Neutrophil (primary cell): ENCODE data around the gene ATP8A1.

ENCODE experiments used
- H3K27ac ChIP-seq: fragments of 200-600 bp; sonication (generic); 2 replicates; pipeline ENCODE4 v1.5.1; 2016; ENCODE audit warnings: mild to moderate bottlenecking, moderate library complexity
- H3K27me3 ChIP-seq: fragments of 200-600 bp; sonication (generic); 2 replicates; pipeline ENCODE4 v1.6.0; 2016; ENCODE audit warnings: mild to moderate bottlenecking
- H3K36me3 ChIP-seq: fragments of 200-600 bp; sonication (generic); 2 replicates; pipeline ENCODE4 v1.5.1; 2017
- H3K4me1 ChIP-seq, 2 experiments: fragments of 200-600 bp in 1 of 2; sonication (generic) in 1 of 2; 1 replicate in 1 of 2; 2 replicates in 1 of 2; pipeline versions ENCODE4 v1.5.1 to v1.6.1; 2013 to 2016; ENCODE audit warnings: low read depth in 1 of 2, low read length in 1 of 2, mild to moderate bottlenecking in 1 of 2, moderate library complexity in 1 of 2; ENCODE audit not compliant: control insufficient read depth in 1 of 2, insufficient read depth in 1 of 2
- H3K4me3 ChIP-seq, 2 experiments: fragments of 200-600 bp in 1 of 2; sonication (generic) in 1 of 2; 1 replicate in 1 of 2; 2 replicates in 1 of 2; pipeline ENCODE4 v1.5.1; 2013 to 2016; ENCODE audit warnings: low read depth in 1 of 2, low read length in 1 of 2, mild to moderate bottlenecking in 1 of 2, moderate library complexity in 1 of 2
- H3K9me3 ChIP-seq: fragments of 200-600 bp; sonication (generic); 2 replicates; pipeline ENCODE4 v1.5.1; 2016
- TF ChIP-seq, protein P1 (sequence below): fragments of 200-600 bp; sonication (generic); IDR thresholded peaks from 2 replicates; pipeline ENCODE4 v1.5.1; 2016; ENCODE audit warnings: antibody characterized with exemption

The ATP8A1 gene

DNA sequence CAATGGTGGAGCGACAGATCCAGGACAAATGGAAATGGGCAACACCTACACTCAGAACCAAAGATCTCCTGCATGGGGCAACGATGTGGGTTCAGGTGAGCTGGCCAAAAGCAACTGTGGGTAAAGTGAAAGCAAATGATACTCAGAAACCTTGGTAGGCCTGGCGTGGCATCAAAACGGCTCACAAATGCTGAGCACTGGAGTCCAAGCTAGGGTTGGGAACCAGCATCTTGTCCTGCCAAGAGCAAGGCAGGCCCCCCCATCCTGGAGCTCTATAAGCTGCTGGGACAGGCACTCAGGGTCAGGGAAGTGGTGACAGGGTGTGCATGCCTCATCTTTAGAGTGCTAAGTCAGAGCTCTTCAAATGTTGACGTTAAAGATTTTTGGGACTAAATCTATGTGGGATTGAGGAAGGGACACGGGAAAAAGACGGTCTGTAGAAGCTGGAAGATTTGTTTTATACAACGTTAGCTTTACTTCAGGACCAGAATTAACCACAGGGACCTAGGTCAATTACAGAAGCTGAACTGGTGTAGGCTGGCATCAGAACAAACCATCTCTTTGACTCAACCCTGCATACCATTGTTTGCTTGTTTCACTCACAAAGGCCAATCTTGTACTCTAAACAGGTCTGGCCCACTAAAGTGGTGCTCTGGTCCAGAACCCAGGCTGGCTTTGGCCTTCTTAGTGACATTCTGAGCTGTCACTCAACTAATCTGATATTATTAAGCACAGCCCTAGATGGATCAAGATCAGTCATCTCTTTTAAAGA lies 10.7 kb downstream of the ATP8A1 start:
- Histone ChIP-seq H3K27me3 (no peaks in the 10 kb centered on the region), H3K36me3 (no peaks in the 10 kb centered on the region), H3K4me1 (no peaks in the 10 kb centered on the region), H3K9me3 (no peaks in the 10 kb centered on the region), H3K4me3 (no peak overlapping the region), H3K27ac (no peak overlapping the region)
- TF ChIP-seq, protein P1, sequence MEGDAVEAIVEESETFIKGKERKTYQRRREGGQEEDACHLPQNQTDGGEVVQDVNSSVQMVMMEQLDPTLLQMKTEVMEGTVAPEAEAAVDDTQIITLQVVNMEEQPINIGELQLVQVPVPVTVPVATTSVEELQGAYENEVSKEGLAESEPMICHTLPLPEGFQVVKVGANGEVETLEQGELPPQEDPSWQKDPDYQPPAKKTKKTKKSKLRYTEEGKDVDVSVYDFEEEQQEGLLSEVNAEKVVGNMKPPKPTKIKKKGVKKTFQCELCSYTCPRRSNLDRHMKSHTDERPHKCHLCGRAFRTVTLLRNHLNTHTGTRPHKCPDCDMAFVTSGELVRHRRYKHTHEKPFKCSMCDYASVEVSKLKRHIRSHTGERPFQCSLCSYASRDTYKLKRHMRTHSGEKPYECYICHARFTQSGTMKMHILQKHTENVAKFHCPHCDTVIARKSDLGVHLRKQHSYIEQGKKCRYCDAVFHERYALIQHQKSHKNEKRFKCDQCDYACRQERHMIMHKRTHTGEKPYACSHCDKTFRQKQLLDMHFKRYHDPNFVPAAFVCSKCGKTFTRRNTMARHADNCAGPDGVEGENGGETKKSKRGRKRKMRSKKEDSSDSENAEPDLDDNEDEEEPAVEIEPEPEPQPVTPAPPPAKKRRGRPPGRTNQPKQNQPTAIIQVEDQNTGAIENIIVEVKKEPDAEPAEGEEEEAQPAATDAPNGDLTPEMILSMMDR = no peak

DNA sequence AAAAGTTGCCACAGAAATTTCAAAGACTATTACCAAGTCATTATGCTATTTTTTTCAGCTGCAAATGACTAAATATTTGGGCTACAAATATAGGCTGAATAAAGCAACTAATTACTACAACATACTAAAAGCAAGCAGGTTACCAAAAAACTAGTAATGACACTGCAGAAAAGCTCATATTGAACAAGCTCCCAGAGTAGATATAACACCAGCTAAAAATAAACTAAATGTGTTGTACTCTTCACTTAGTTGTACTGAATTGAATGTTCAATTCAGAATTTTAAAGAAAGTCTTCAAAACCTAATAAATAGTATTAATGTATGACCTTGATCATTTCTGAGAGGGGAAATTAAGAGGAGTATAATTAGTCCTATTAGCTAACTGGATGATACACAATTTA lies 12.0 kb downstream of the ATP8A1 start:
- TF ChIP-seq, protein P1 = no peak
- Histone ChIP-seq H3K27me3 (no peaks in the 10 kb centered on the region), H3K4me1 (peaks cover 0 to 3% of the 10 kb centered on the region in 2 experiments)

DNA sequence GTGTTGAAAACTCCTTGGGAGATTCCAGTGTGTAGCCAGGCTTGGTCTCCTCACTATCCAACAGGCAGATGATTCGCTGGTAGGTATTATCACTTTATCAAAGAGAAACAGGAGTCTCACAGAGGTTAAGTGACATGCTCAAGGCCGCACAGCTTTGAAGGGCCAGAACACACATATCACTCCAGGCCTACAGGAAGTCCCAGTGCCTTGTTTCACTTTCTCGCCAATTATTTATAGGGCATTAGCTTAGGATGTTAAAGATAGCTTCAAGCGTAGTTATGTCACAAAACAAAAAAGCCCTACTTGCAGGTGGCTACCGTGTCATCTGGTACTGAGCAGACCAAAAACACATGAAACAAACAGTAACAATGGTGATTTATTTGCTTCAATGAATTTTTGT lies 13.2 kb downstream of the ATP8A1 start:
- H3K4me1 ChIP-seq = peaks cover 7% of the 10 kb centered on the region in 2 experiments
- no peak overlapping the region for H3K27ac ChIP-seq
- TF ChIP-seq, protein P1 = no peak
- H3K36me3 ChIP-seq = no peaks in the 10 kb centered on the region
- H3K4me3 ChIP-seq = no peak overlapping the region
- no peaks in the 10 kb centered on the region for H3K9me3 ChIP-seq
- H3K27me3 ChIP-seq = no peaks in the 10 kb centered on the region

More for the DNA sequence above, 12.0 kb downstream of the ATP8A1 start:
- no peak overlapping the region for H3K4me3 ChIP-seq
- H3K9me3 ChIP-seq = no peaks in the 10 kb centered on the region
- no peaks in the 10 kb centered on the region for H3K36me3 ChIP-seq
- no peak overlapping the region for H3K27ac ChIP-seq

DNA sequence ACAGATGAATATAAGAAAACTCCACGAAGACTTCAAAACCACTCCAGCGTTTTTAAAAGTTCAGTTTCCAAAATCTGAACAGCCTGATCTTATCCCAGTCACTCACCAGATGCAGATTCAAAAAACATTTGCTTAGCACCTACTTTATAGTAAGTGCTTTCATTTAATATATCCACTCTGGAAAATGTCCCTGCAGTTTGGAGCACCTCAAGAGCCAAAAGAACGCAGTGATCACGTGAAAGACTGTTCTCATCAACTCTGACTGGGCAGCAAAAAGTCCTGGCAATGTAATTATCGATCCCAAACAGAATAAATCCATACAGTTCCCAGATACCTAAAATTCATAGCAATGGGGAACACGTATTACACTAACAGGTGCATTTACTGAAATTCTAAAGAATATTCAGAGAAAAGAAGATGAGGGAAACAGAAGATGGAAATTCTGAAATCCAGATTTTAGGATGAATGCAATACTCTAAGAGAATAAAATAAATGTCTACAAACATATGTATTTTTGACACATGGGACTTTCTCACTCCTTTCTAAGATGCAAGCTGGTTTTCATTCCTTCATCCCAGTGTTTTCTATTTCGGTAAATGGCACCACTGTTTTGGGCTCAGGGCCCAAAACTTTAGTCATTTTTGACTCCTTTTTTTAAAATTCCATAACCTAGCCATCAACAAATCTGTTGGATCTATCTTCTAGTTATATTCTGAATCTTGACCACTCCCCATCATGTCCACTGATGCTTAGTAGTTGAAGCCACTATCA lies 13.9 kb downstream of the ATP8A1 start:
- H3K4me3 ChIP-seq = no peak overlapping the region
- no peak overlapping the region for H3K27ac ChIP-seq
- no peaks in the 10 kb centered on the region for H3K27me3 ChIP-seq
- no peaks in the 10 kb centered on the region for H3K9me3 ChIP-seq
- H3K36me3 ChIP-seq = no peaks in the 10 kb centered on the region
- H3K4me1 ChIP-seq = peaks cover 13 to 14% of the 10 kb centered on the region in 2 experiments
- TF ChIP-seq, protein P1 = no peak

DNA sequence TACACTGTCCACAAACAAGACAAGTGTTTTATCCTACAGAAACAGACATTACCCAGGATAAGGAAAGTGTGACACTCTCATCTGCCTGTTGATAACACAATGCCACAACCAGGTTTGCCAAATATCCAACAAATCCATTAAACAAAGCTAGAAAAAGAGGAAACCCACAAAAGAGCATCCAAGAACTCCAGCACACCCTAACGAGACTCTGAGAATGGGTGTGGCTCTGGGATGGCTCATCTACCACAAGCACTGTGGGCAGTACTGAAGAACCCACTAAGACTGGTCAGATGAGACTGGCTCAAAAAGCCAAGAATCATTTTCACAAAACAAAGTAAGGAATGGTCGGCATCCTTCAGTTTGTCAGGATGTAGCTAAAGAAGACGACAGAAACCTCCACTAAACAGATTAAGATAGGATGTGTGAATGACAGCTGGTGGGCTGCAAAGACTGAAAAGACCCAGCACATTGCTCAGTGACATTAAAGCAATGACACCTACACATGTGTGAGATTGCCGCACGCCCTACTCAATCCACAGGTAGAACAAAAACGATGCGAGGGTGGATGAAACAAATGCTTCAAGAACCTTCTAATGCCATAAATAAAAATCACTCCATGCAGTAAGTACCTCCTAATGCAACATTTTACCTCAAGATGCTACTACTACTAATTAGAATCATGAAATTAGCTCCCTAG lies 14.7 kb downstream of the ATP8A1 start:
- TF ChIP-seq, protein P1 = no peak
- Histone ChIP-seq H3K4me3 (no peak overlapping the region), H3K27me3 (no peaks in the 10 kb centered on the region), H3K4me1 (peaks cover 21 to 22% of the 10 kb centered on the region in 2 experiments), H3K27ac (no peak overlapping the region), H3K9me3 (no peaks in the 10 kb centered on the region), H3K36me3 (no peaks in the 10 kb centered on the region)
